ENCODE results near the gene BYSL.

Gene BYSL

GRCh38 chr6:41914869-41915530 is 6.3 kb upstream of the BYSL start:
- no peak for FAIRE-seq

DNA sequence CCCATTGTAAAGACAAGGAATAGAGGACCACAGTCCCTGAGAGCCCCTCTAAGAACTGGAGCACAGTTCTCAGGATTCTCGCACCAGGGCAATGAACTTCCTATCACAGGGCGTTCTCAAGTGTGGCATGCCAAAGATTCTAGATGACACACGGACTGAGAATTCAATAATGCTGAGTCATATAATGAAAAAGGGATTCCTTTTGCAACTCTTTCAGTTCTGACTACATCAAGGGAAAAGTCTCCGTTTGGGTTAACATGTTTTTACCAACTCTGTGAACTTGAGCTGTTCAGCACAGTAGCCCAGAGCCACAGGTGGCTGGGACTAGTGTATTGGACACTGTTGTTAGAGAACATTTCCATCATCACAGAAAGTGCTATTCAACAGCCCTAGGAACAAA is 3.8 kb upstream of the BYSL start:
- FAIRE-seq, result no peak

DNA sequence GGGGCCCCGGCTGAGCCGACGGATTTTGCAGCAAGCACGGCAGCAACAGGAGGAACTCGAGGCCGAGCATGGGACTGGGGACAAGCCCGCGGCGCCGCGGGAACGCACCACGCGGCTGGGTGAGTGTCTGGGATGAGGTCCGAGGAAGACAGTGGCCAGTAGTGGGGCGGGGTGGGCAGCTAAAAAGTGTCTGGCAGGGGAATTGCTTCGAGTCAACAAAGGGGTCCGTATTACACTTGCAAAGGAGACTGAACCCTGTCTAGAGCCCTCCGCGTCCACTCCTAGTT is 356 bp downstream of the BYSL start:
- FAIRE-seq, result no peak

GRCh38 chr6:41922154-41922553 is 855 bp downstream of the BYSL start:
- no peak for FAIRE-seq

DNA sequence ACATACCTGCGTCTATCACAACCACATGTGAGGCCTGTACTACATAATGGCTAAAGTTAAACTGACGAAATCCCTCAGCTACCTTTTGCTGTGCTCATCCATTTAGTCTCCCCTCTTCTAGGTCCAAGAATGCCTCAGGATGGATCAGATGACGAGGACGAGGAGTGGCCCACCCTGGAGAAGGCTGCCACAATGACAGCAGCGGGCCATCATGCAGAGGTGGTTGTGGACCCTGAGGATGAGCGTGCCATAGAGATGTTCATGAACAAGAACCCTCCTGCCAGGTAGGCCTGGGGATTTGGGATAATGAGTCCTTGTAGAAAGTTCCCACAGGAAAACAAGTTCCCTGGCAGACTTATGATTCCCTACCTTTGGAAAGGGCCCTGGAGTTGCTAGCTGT is 6.0 kb downstream of the BYSL start:
- FAIRE-seq, result no peak

DNA sequence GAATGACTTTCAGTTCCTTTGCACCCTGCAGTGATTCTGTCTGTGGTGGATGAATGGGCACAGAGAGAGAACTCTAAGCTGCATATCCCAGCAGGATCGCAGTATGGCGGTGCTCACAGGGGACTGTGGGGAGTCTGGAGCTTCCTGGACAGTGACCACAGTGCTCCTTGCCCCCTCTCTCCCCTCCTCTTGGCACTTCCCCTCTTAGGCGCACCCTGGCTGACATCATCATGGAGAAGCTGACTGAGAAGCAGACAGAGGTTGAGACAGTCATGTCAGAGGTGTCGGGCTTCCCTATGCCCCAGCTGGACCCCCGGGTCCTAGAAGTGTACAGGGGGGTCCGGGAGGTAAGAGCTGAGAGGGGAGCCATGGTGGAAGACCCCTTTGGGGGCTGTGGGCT is 8.6 kb downstream of the BYSL start:
- no peak for FAIRE-seq

DNA sequence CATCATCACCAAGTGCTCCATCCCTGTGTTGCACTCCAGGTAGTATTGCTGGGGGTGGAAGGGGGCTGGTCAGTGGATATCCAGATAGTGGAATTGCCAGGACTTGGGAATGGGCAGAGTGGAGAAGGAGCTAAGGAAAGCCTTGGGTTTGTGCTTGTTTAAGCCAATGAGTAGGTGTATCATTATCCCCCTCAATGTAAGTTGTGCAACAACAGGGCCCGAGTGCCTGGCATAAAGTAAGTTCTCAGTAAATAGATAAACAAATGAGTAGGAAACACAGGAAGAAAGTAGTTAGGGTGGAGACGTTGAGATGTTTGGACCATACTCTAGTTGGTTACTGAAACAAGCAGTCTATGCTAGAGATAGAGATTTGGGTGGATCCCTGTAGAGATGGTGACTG is 10.5 kb downstream of the BYSL start:
- FAIRE-seq, result no peak

- no peak for FAIRE-seq
These were observed 11.1 kb downstream of the BYSL start for GRCh38 chr6:41932378-41932777.

GRCh38 chr6:41934278-41935192 is 13.2 kb downstream of the BYSL start:
- FAIRE-seq, result no peak

- no peak for FAIRE-seq
These were observed 13.9 kb downstream of the BYSL start for GRCh38 chr6:41935193-41935574.

- no peak for FAIRE-seq
These were observed 14.4 kb downstream of the BYSL start for GRCh38 chr6:41935685-41936072.

GRCh38 chr6:41936073-41936837 is 15.0 kb downstream of the BYSL start:
- no peak for FAIRE-seq

GRCh38 chr6:41937472-41937860 is 16.2 kb downstream of the BYSL start:
- no peak for FAIRE-seq

- FAIRE-seq, result no peak
These were observed 16.7 kb downstream of the BYSL start for GRCh38 chr6:41937861-41938574.

DNA sequence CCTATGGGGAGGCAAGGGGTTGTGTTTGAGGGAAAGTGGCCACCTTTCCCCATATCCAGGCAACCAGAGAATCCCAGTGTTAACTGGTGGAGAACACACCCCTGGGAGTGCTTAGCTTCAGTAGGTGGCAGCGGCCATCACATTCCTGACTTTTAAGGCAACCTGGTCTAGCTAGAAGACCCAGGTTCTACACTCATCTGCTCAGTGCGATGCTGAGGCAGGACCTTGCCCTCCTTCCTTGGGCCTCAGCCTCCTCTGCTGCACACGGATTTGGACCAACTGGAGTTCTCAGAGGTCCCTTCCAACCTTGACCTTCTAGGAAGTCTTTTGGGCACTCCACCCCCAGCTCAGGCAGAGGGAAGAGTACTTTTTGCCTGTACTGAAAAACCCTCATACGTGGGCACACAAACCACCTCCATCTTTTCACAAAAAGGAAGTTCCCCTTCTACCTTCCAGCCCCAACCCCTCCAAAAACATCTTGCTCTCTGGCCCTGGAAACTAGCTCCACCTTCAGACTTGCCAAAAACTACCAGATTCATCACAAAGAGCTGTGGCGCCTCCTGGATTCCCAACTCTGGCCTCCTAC is 17.4 kb downstream of the BYSL start:
- FAIRE-seq, result no peak

GRCh38 chr6:41939176-41939847 is 18.0 kb downstream of the BYSL start:
- no peak for FAIRE-seq

- FAIRE-seq, result no peak
These were observed 18.8 kb downstream of the BYSL start for GRCh38 chr6:41939848-41940758.

- FAIRE-seq, result no peak
These were observed 19.5 kb downstream of the BYSL start for GRCh38 chr6:41940759-41941279.

DNA sequence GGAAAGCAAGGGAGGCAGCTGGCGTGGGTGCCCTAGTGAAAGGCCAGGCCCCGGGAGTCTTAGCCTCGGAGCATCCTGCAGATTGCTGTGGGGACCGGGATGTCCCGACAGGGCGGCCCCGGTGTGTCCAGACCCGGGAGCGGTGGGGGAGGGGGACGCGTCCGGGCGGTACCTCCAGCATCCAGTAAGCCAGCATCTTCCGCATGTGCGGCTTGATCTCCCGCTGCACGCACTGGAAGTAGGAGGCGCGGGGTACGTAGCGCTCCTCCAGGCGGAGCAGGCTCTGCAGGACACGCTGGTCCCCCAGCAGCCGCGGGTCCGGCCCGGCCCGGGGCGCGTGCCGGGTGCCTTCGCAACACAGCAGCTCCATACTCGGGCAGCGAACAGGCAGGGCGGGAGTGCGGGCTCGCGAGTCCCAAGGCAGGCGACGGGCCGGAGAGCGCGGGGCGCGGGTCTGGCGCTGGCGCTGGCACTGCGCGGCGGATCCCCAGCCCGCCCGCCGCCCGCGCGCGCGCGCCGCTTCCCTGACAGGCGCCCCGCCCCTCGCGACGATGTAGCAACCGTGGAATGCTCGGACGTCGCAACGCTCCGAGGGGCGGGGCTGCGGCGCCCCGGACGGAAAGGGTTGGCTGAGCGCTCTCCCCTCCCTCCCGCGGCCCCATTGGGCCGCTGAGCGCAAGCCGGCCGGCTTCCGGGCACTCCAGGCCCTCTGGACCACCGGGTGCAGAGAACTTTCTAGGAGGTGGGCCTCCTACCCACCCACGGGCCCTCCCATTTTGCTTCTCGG is 20.2 kb downstream of the BYSL start, which contains the start of gene CCND3:
Gene CCND3 (minus strand): TSS at position 529 of the 787 bp plus-strand sequence. CDS start 159 bp downstream, at position 370.
- FAIRE-seq, result no peak
